ENCODE measurements around the gene WSB1. TPM values are rescaled to one million over a fixed set of nuclear protein-coding genes. Genes with fewer than 3 reads are reported as not detected.
"Not testable (repeated sequence)": the region's sequence is repeated elsewhere in the genome, so short reads cannot be mapped to it uniquely, and the experiment has no call there.

WSB1 gene
- total and polyA plus RNA-seq, 2 donors = 60.7 to 125 TPM

DNA sequence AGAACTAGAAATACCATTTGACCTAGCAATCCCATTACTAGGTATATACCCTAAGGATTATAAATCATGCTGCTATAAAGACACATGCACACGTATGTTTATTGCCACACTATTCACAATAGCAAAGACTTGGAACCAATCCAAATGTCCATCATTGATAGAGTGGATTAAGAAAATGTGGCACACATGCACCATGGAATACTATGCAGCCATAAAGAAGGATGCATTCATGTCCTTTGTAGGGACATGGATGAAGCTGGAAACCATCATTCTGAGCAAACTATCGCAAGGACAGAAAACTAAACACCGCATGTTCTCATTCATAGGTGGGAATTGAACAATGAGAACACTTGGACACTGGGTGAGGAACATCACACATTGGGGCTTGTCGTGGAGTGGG is 39.1 kb upstream of the WSB1 start:
- not testable (repeated sequence) for H3K36me3 ChIP-seq (ENCODE audit: control insufficient read depth in 2 of 2, insufficient read depth in 2 of 2, low read length in 1 of 2); H3K4me3 ChIP-seq (ENCODE audit: low read length in 2 of 2); H3K27me3 ChIP-seq (ENCODE audit: control insufficient read depth in 2 of 2, insufficient read depth in 1 of 2, low read length in 1 of 2); H3K27ac ChIP-seq (ENCODE audit: low read depth in 1 of 2, low read length in 1 of 2); DNase-seq (ENCODE audit: low read depth in 6 of 9, low spot score in 9 of 9); H3K9me3 ChIP-seq (ENCODE audit: control insufficient read depth in 2 of 2, insufficient read depth in 1 of 2, low read length in 1 of 2); H3K4me1 ChIP-seq (ENCODE audit: control insufficient read depth in 2 of 2, insufficient read depth in 2 of 2, low read length in 2 of 2)
- 95% methylated on average over 4 of the region's 4 CpGs for WGBS

DNA sequence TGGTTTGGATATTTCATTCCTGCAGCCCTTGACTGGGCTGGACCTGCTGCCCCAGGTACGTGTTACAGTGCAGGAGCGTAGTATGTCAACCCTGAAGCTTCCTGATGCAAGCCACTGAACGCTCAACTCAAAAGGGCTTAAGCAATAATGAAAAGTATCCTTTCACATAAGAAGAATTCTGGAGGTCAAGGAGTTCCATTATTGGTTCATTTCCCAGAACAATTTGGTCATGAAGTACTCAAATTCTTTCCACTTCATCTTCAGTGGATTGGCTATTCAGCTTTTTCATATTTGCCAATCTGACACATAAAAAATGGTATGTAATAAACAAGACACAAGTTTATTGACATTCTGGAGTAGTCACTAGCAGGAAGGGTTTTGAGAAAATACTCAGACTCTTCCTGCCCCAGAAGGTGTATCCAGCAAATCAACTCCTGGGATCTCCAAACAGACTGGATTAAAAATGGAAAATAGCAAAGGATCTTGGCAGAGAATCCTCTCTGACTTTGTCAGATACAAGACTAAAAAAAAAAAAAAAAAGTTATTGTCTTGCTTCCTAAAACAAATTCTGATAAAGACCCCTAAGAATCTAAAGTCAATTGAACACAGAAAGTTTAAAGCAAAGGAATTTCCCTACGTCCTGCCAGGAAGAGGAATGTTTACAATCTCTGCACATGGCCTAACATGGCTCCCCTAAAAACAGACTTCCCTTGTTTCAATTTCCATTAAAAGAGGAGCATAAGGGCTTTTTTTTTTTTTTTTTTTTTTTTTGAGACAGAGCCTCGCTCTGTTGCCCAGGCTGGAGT is 37.5 kb upstream of the WSB1 start:
- no peak overlapping the region for H3K27ac ChIP-seq (ENCODE audit: low read depth in 1 of 2, low read length in 1 of 2)
- H3K36me3 ChIP-seq (ENCODE audit: control insufficient read depth in 2 of 2, insufficient read depth in 2 of 2, low read length in 1 of 2) = no peaks in the 10 kb centered on the region
- no peaks in the 10 kb centered on the region for H3K27me3 ChIP-seq (ENCODE audit: control insufficient read depth in 2 of 2, insufficient read depth in 1 of 2, low read length in 1 of 2)
- H3K9me3 ChIP-seq (ENCODE audit: control insufficient read depth in 2 of 2, insufficient read depth in 1 of 2, low read length in 1 of 2) = no peaks in the 10 kb centered on the region
- no peak for DNase-seq (ENCODE audit: low read depth in 6 of 9, low spot score in 9 of 9)
- WGBS = 91% methylated on average over 5 of the region's 5 CpGs
- no peaks in the 10 kb centered on the region for H3K4me1 ChIP-seq (ENCODE audit: control insufficient read depth in 2 of 2, insufficient read depth in 2 of 2, low read length in 2 of 2)
- H3K4me3 ChIP-seq (ENCODE audit: low read length in 2 of 2) = no peak overlapping the region

DNA sequence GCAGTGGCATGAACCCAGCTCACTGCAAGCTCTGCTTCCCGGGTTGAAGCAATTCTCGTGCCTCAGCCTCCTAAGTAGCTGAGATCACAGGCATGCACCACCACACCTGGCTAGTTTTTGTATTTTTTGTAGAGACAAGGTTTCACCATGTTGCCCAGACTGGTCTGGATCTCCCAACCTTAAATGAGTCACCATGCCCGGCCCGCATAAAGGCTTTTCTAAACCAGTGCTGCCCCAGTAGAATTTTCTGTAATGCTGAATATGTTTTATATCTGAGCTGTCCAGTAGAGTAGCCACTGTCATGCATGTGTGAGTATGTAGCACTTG is 36.9 kb upstream of the WSB1 start:
- Histone ChIP-seq H3K27ac (ENCODE audit: low read depth in 1 of 2, low read length in 1 of 2) (no peak overlapping the region), H3K36me3 (ENCODE audit: control insufficient read depth in 2 of 2, insufficient read depth in 2 of 2, low read length in 1 of 2) (no peaks in the 10 kb centered on the region), H3K4me3 (ENCODE audit: low read length in 2 of 2) (no peak overlapping the region), H3K27me3 (ENCODE audit: control insufficient read depth in 2 of 2, insufficient read depth in 1 of 2, low read length in 1 of 2) (no peaks in the 10 kb centered on the region), H3K9me3 (ENCODE audit: control insufficient read depth in 2 of 2, insufficient read depth in 1 of 2, low read length in 1 of 2) (no peaks in the 10 kb centered on the region), H3K4me1 (ENCODE audit: control insufficient read depth in 2 of 2, insufficient read depth in 2 of 2, low read length in 2 of 2) (no peaks in the 10 kb centered on the region)
- no peak for DNase-seq (ENCODE audit: low read depth in 6 of 9, low spot score in 9 of 9)
- WGBS = 94% methylated on average over 4 of the region's 4 CpGs

DNA sequence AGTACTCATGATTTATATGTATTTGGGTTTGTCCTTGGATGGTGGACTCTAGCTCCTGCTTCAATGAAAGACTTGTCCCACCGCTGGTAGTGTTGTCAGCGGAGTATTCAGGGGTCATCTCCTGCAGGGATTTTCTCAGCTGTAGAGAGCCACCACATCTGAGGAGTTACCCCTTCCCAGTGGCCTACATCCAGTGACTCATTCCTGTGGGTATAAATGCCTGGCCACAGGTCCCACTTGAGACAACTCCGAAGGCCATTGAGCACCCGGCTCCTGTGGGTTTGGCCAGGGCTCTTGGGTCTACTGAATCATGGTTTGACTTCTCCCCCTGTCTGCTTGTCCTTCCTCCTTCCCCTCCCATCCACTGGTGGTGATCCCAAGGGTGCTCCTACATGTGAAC is 34.6 kb upstream of the WSB1 start:
- 97% methylated on average over 4 of the region's 4 CpGs for WGBS
- no peak overlapping the region for H3K27ac ChIP-seq (ENCODE audit: low read depth in 1 of 2, low read length in 1 of 2)
- DNase-seq (ENCODE audit: low read depth in 6 of 9, low spot score in 9 of 9) = no peak
- no peaks in the 10 kb centered on the region for H3K4me1 ChIP-seq (ENCODE audit: control insufficient read depth in 2 of 2, insufficient read depth in 2 of 2, low read length in 2 of 2)
- no peaks in the 10 kb centered on the region for H3K36me3 ChIP-seq (ENCODE audit: control insufficient read depth in 2 of 2, insufficient read depth in 2 of 2, low read length in 1 of 2)
- no peaks in the 10 kb centered on the region for H3K9me3 ChIP-seq (ENCODE audit: control insufficient read depth in 2 of 2, insufficient read depth in 1 of 2, low read length in 1 of 2)
- H3K4me3 ChIP-seq (ENCODE audit: low read length in 2 of 2) = no peak overlapping the region
- no peaks in the 10 kb centered on the region for H3K27me3 ChIP-seq (ENCODE audit: control insufficient read depth in 2 of 2, insufficient read depth in 1 of 2, low read length in 1 of 2)

DNA sequence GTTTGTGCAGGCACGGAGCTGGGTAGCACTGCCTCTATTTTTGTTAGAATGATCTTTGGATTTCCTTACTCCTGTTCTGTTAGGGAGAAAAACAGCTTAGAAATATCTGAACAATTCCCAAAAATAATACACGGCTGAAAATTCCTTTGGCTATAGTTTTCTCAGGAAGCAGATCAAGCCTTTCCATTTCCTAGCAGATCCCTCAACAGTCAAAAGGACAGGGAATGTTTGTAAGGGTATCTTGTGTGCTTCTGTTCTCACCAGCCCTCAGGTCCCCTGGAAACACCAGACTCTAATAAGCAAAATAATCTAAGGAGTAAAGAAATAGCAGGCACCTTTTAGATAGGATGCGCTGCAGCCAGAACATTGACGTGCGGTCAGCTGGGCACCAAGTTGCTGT is 30.5 kb upstream of the WSB1 start:
- H3K36me3 ChIP-seq (ENCODE audit: control insufficient read depth in 2 of 2, insufficient read depth in 2 of 2, low read length in 1 of 2) = no peaks in the 10 kb centered on the region
- DNase-seq (ENCODE audit: low read depth in 6 of 9, low spot score in 9 of 9) = no peak
- no peaks in the 10 kb centered on the region for H3K4me1 ChIP-seq (ENCODE audit: control insufficient read depth in 2 of 2, insufficient read depth in 2 of 2, low read length in 2 of 2)
- no peaks in the 10 kb centered on the region for H3K27me3 ChIP-seq (ENCODE audit: control insufficient read depth in 2 of 2, insufficient read depth in 1 of 2, low read length in 1 of 2)
- WGBS = 96% methylated on average over 5 of the region's 5 CpGs
- H3K27ac ChIP-seq (ENCODE audit: low read depth in 1 of 2, low read length in 1 of 2) = no peak overlapping the region
- H3K4me3 ChIP-seq (ENCODE audit: low read length in 2 of 2) = no peak overlapping the region
- no peaks in the 10 kb centered on the region for H3K9me3 ChIP-seq (ENCODE audit: control insufficient read depth in 2 of 2, insufficient read depth in 1 of 2, low read length in 1 of 2)

DNA sequence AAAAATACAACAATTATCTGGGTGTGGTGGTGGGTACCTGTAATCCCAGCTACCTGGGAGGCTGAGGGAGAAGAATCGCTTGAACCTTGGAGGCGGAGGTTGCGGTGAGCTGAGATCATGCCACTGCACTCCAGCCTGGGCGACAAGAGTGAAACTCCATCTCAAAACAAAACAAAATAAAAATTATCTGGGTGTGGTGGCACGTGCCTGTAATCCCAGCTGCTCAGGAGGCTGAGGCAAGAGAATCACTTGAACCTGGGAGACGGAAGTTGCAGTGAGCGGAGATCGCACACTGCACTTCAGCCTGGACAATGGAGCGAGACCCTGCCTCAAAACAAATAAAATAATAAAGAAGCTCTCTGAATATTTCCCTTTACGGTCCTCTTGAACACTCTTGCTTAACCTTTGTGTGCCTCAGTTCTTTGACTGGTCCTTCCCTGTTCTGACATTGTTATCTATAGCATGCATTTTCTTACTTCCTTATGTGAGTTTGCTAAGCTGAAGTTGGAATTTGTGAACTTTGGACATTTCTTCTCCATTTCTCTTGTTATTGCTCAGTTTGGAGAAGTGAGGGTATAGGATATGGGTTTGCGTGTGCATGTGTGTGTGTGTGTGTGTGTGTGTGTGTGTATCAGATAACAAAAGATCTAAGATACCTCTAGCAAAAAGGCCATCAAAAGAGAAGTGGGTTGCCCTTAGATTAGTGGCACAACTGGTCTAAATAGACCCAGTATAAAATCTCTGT is 29.7 kb upstream of the WSB1 start:
- H3K4me1 ChIP-seq (ENCODE audit: control insufficient read depth in 2 of 2, insufficient read depth in 2 of 2, low read length in 2 of 2) = no peaks in the 10 kb centered on the region
- no peaks in the 10 kb centered on the region for H3K9me3 ChIP-seq (ENCODE audit: control insufficient read depth in 2 of 2, insufficient read depth in 1 of 2, low read length in 1 of 2)
- no peaks in the 10 kb centered on the region for H3K36me3 ChIP-seq (ENCODE audit: control insufficient read depth in 2 of 2, insufficient read depth in 2 of 2, low read length in 1 of 2)
- no peak overlapping the region for H3K4me3 ChIP-seq (ENCODE audit: low read length in 2 of 2)
- no peaks in the 10 kb centered on the region for H3K27me3 ChIP-seq (ENCODE audit: control insufficient read depth in 2 of 2, insufficient read depth in 1 of 2, low read length in 1 of 2)
- no peak overlapping the region for H3K27ac ChIP-seq (ENCODE audit: low read depth in 1 of 2, low read length in 1 of 2)
- DNase-seq (ENCODE audit: low read depth in 6 of 9, low spot score in 9 of 9) = no peak
- 95% methylated on average over 11 of the region's 11 CpGs for WGBS

DNA sequence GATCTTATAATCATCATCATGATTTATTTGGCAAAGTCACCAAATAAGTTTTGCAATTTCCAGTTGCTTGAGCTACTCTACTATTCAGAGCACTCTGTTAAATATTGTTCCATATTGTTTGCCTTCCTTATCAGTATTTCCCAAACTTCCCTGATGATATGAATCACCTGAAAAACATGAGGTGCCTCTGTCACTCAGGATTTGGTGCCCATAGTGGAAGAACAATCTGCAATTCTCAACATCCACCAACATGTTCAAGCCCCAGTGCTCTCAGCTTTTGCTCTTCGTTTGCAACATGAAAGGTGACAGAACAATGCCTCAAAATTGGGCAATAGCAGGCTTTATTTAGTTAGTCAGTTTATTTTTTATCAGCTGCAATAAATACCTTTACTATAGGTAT is 28.6 kb upstream of the WSB1 start:
- Histone ChIP-seq H3K36me3 (ENCODE audit: control insufficient read depth in 2 of 2, insufficient read depth in 2 of 2, low read length in 1 of 2) (no peaks in the 10 kb centered on the region), H3K27me3 (ENCODE audit: control insufficient read depth in 2 of 2, insufficient read depth in 1 of 2, low read length in 1 of 2) (no peaks in the 10 kb centered on the region), H3K4me1 (ENCODE audit: control insufficient read depth in 2 of 2, insufficient read depth in 2 of 2, low read length in 2 of 2) (no peaks in the 10 kb centered on the region), H3K27ac (ENCODE audit: low read depth in 1 of 2, low read length in 1 of 2) (no peak overlapping the region), H3K9me3 (ENCODE audit: control insufficient read depth in 2 of 2, insufficient read depth in 1 of 2, low read length in 1 of 2) (no peaks in the 10 kb centered on the region), H3K4me3 (ENCODE audit: low read length in 2 of 2) (no peak overlapping the region)
- WGBS = 86% methylated on average over 1 of the region's 1 CpG
- DNase-seq (ENCODE audit: low read depth in 6 of 9, low spot score in 9 of 9) = no peak

DNA sequence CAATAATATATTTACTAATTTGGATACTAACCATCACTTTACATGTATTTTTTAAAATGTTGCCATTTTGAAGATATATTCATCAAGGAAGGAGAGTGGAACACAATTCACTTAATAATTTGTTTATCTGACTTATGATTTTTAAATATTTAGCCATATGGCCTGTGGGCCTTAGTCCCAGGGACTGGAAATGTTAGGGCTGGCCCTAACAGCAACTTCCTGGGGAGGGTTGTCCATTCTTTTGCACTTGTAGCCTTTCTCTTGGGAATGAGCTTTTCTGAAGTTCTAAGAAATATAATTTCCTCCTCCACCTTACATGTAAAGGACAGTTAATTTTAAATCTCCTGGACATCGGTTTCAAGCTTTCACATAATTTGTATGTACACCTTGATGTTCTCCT is 27.7 kb upstream of the WSB1 start:
- WGBS = 93% methylated on average over 1 of the region's 1 CpG
- DNase-seq (ENCODE audit: low read depth in 6 of 9, low spot score in 9 of 9) = no peak
- Histone ChIP-seq H3K4me3 (ENCODE audit: low read length in 2 of 2) (no peak overlapping the region), H3K27me3 (ENCODE audit: control insufficient read depth in 2 of 2, insufficient read depth in 1 of 2, low read length in 1 of 2) (no peaks in the 10 kb centered on the region), H3K4me1 (ENCODE audit: control insufficient read depth in 2 of 2, insufficient read depth in 2 of 2, low read length in 2 of 2) (no peaks in the 10 kb centered on the region), H3K27ac (ENCODE audit: low read depth in 1 of 2, low read length in 1 of 2) (no peak overlapping the region), H3K36me3 (ENCODE audit: control insufficient read depth in 2 of 2, insufficient read depth in 2 of 2, low read length in 1 of 2) (no peaks in the 10 kb centered on the region), H3K9me3 (ENCODE audit: control insufficient read depth in 2 of 2, insufficient read depth in 1 of 2, low read length in 1 of 2) (no peaks in the 10 kb centered on the region)

DNA sequence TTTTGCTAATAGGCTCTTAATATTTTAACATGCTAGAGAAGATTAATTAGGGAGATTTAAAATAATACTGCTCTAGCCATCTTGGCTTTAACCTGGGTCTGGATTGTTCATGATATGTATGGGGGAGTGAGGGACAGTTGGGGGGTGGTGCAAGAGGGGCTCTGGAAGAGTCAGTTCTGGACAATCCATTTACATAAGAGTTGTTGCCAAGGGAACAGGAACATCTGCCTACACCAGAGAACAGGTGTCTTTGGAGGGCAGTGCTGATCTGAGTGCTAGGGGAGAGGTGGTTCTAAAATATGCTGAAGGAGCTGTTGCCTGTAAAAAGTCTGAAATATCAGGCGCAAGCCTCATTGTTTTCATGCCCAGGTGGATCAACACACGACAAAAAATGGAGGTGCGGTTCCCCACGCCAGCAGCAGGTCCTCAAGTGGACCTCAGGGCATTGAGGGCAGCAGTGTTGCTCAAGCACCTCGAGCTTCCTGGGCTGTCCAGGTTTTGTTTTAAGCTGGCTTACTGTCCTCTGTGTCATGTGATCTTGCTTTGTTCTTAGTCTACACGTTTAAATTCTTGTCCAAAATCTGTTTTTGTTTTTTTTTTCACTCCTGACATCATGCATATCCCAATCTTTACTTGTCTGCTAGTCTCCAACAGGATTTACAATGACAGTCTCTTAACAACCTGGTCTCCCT is 25.4 kb upstream of the WSB1 start:
- Histone ChIP-seq H3K4me3 (ENCODE audit: low read length in 2 of 2) (no peak overlapping the region), H3K4me1 (ENCODE audit: control insufficient read depth in 2 of 2, insufficient read depth in 2 of 2, low read length in 2 of 2) (no peaks in the 10 kb centered on the region), H3K27ac (ENCODE audit: low read depth in 1 of 2, low read length in 1 of 2) (no peak overlapping the region), H3K36me3 (ENCODE audit: control insufficient read depth in 2 of 2, insufficient read depth in 2 of 2, low read length in 1 of 2) (no peaks in the 10 kb centered on the region), H3K27me3 (ENCODE audit: control insufficient read depth in 2 of 2, insufficient read depth in 1 of 2, low read length in 1 of 2) (no peaks in the 10 kb centered on the region), H3K9me3 (ENCODE audit: control insufficient read depth in 2 of 2, insufficient read depth in 1 of 2, low read length in 1 of 2) (no peaks in the 10 kb centered on the region)
- WGBS = 85% methylated on average over 6 of the region's 6 CpGs
- no peak for DNase-seq (ENCODE audit: low read depth in 6 of 9, low spot score in 9 of 9)
